Kidney (tissue), 14 donors: ENCODE results near the gene AADACL3. TPM values are rescaled to one million over a fixed set of nuclear protein-coding genes. Genes with fewer than 3 reads are reported as not detected.

Source experiments
- DNase-seq, 5 donors: peaks; one replicate each; pipeline ENCODE4 v3.0.0-alpha.2; 2013 to 2020
- FAIRE-seq: peaks from 2 replicates; lab custom pipeline; 2012; peaks lifted over from hg19 to GRCh38; lab: Jason Lieb, UNC
- H3K27ac ChIP-seq, 2 donors: one replicate each; pipeline ENCODE4 v1.7.0; 2013; ENCODE audit warnings: low read depth in 2 of 2, low read length in 2 of 2, inconsistent platforms in 1 of 2
- H3K27me3 ChIP-seq: one replicate; pipeline ENCODE4 v1.7.1; 2013; ENCODE audit warnings: low read length, inconsistent platforms; ENCODE audit not compliant: control insufficient read depth, insufficient read depth
- H3K36me3 ChIP-seq, 3 donors: one replicate each; pipeline versions ENCODE4 v1.7.0 to v1.7.1; 2013; ENCODE audit warnings: low read length in 3 of 3, control low read depth in 1 of 3, inconsistent platforms in 1 of 3; ENCODE audit not compliant: insufficient read depth in 3 of 3, control insufficient read depth in 2 of 3
- H3K4me1 ChIP-seq, 3 donors: one replicate each; pipeline versions ENCODE4 v1.7.0 to v1.7.1; 2013; ENCODE audit warnings: low read length in 3 of 3, inconsistent platforms in 1 of 3, low read depth in 1 of 3; ENCODE audit not compliant: control insufficient read depth in 2 of 3, insufficient read depth in 2 of 3
- H3K4me3 ChIP-seq, 3 donors: one replicate each; pipeline versions ENCODE4 v1.7.0 to v1.8.1; 2013; ENCODE audit warnings: low read length in 3 of 3, control low read depth in 1 of 3, inconsistent platforms in 1 of 3
- H3K9ac ChIP-seq, 3 donors: one replicate each; pipeline versions ENCODE4 v1.7.0 to v1.7.1; 2013; ENCODE audit warnings: low read length in 3 of 3, control low read depth in 1 of 3, inconsistent platforms in 1 of 3
- H3K9me3 ChIP-seq, 3 donors: one replicate each; pipeline versions ENCODE4 v1.7.0 to v1.7.1; 2013; ENCODE audit warnings: low read length in 3 of 3, control low read depth in 1 of 3, inconsistent platforms in 1 of 3; ENCODE audit not compliant: control insufficient read depth in 2 of 3, insufficient read depth in 1 of 3
- intact Hi-C: fragments of 100-400 bp; cut with DNase I; formaldehyde crosslinking; loops from one replicate; pipeline ENCODE4 v1.11.1; 2022
- polyA plus RNA-seq: library from polyadenylated mRNA; stranded (reverse); fragments of 350-450 nt; fragmentation: Illumina TruSeq; extraction: RNeasy Lipid Tissue Mini Kit (QIAGEN cat#74804); gene quantifications from one replicate; pipeline ENCODE4 v1.2.3, GENCODE V29; 2014; ENCODE audit warnings: low read depth, low replicate concordance; ENCODE audit not compliant: insufficient read depth
- total RNA-seq: library from RNA; stranded (reverse); fragmentation: NEBNext Ultra II Directional; extraction: Animal tissue kit (Norgen Biotek cat#: 25700); gene quantifications from one replicate; pipeline ENCODE4 v1.2.1, GENCODE V29; 2021
- TF ChIP-seq, protein P1 (sequence below): IDR thresholded peaks from 3 replicates; pipeline ENCODE4 v1.5.1; 2012; ENCODE audit warnings: mild to moderate bottlenecking, moderate library complexity, borderline replicate concordance; ENCODE audit not compliant: insufficient read depth; ENCODE audit errors: extremely low read depth
- donor health status: control.
- donor health status: control.
- donor health status: control.
- donor health status: control.
- donor health status: control.
- donor health status: DM: yes; HTN: yes; CAD: no.
- donor health status: Normal renal cell carcinoma (clear cell type).

Gene AADACL3
- total and polyA plus RNA-seq, 2 donors from 2014 or later, result not detected

DNA sequence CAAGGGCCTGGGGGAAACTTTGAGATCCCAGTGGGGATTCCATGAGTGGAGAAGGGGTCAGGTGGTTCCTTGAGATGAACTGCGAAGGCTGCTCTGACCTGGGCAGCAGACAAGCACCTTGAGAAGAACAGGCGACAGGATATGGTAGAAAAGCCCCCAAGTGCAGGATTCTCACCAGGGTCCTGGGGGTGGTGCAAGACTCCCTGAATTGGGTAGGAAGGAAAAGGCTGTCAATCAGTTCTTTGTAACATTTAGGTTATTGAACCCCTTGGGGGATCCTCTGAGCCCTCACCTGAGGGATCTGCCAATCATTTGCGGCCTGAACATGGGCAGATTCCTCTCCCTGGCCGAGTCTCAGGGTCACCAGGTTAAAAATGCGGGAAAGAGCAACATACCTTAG is 55.3 kb downstream of the AADACL3 start:
- intact Hi-C loops, result no loop called here
- Histone ChIP-seq H3K9me3 (no peaks in the 10 kb centered on the region), H3K27me3 (no peaks in the 10 kb centered on the region), H3K4me3 (no peak overlapping the region), H3K9ac (no peak overlapping the region), H3K36me3 (no peaks in the 10 kb centered on the region), H3K4me1 (no peaks in the 10 kb centered on the region), H3K27ac (no peak overlapping the region)
- DNase-seq (no peak), FAIRE-seq (no peak)
- TF ChIP-seq, protein P1, sequence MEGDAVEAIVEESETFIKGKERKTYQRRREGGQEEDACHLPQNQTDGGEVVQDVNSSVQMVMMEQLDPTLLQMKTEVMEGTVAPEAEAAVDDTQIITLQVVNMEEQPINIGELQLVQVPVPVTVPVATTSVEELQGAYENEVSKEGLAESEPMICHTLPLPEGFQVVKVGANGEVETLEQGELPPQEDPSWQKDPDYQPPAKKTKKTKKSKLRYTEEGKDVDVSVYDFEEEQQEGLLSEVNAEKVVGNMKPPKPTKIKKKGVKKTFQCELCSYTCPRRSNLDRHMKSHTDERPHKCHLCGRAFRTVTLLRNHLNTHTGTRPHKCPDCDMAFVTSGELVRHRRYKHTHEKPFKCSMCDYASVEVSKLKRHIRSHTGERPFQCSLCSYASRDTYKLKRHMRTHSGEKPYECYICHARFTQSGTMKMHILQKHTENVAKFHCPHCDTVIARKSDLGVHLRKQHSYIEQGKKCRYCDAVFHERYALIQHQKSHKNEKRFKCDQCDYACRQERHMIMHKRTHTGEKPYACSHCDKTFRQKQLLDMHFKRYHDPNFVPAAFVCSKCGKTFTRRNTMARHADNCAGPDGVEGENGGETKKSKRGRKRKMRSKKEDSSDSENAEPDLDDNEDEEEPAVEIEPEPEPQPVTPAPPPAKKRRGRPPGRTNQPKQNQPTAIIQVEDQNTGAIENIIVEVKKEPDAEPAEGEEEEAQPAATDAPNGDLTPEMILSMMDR, result no peak

DNA sequence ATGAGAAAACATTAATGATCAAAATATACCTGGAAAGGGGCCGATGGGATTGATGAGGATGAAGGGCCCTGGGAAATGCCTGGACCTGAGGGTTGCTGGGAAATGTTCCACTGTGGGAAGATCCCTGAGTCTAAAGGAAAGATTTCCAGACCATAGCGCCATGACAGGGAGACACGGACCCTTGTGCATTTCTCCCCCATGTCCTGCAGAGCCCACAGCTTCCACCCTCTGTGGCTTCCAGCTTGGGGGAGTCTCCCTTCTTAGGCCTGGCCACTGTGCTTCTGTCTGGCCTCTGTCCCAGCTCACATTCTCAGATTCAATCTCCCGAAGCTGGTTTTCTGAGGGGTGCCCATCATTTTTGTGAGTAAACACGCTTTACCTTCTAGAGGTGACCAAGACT is 56.6 kb downstream of the AADACL3 start:
- Histone ChIP-seq H3K9ac (no peak overlapping the region), H3K4me1 (no peaks in the 10 kb centered on the region), H3K4me3 (no peak overlapping the region), H3K27me3 (no peaks in the 10 kb centered on the region), H3K27ac (no peak overlapping the region), H3K36me3 (no peaks in the 10 kb centered on the region), H3K9me3 (no peaks in the 10 kb centered on the region)
- intact Hi-C loops, result no loop called here
- no peak for DNase-seq
- TF ChIP-seq, protein P1, result no peak
- no peak for FAIRE-seq

DNA sequence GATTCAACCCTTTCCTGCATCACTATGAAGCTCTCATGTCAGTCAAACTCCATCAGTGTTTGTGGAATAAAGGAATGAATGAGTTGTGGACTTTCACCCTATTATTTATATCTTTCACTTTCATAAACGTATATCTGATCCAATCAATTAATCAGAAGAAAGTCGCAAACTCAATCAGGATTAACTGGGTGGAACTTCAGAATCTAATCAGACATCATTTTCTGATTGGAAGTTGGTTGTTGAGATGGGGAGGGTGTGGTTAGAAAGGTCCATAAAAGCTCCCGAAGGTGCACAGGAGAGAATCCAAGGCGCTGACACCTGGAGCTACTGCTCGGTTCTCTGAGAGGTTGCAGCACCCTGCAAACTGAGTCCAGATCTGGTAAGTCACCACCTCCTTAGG is 57.5 kb downstream of the AADACL3 start, which contains the start of gene PRAMEF12:
Gene PRAMEF12 (plus strand): TSS at position 301 of the 400 bp plus-strand sequence. CDS start 1,130 bp downstream, outside the sequence.
- Histone ChIP-seq H3K9ac (no peak within 1 kb of the TSS), H3K9me3 (no peaks in the 10 kb centered on the region), H3K4me1 (no peaks in the 10 kb centered on the region), H3K27ac (no peak within 1 kb of the TSS), H3K4me3 (no peak within 1 kb of the TSS), H3K27me3 (no peaks in the 10 kb centered on the region), H3K36me3 (no peaks in the 10 kb centered on the region)
- DNase-seq (no peak), FAIRE-seq (no peak)
- intact Hi-C loops, result no loop called here
- TF ChIP-seq, protein P1, result no peak

DNA sequence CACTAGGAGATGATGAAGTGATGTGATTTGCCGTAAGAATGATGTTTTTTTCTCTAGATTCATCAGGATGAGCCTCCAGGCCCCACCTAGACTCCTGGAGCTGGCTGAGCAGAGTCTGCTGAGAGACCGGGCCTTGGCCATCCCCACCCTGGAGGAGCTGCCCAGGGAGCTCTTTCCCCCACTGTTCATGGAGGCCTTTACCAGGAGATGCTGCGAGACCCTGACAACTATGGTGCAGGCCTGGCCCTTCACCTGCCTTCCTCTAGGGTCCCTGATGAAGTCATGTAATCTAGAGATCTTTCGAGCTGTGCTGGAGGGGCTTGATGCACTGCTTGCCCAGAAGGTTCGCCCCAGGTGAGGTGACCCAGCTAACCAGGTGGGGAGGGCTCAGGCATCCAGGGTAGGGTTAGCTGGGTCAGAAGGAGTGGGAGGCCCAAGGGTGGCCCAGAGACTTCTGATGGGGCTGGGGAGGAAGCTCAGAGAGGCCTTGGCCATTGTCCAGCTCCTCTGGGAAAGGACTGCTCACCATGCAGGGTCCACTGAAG is 59.0 kb downstream of the AADACL3 start:
- no peaks in the 10 kb centered on the region for H3K9me3 ChIP-seq
- H3K4me3 ChIP-seq, result no peak overlapping the region
- DNase-seq (no peak), FAIRE-seq (no peak)
- intact Hi-C loops, result no loop called here
- TF ChIP-seq, protein P1, result no peak
- no peak overlapping the region for H3K9ac ChIP-seq
- H3K4me1 ChIP-seq, result no peaks in the 10 kb centered on the region
- no peaks in the 10 kb centered on the region for H3K36me3 ChIP-seq
- H3K27me3 ChIP-seq, result no peaks in the 10 kb centered on the region
- H3K27ac ChIP-seq, result no peak overlapping the region
